MCF 10A (cell line): ENCODE measurements around the gene EGR2. TPM values are rescaled to one million over a fixed set of nuclear protein-coding genes. Genes with fewer than 3 reads are reported as not detected.
"Not testable (repeated sequence)": the region's sequence is repeated elsewhere in the genome, so short reads cannot be mapped to it uniquely, and the experiment has no call there.

ENCODE experiments used
- BruUV-seq: library from RNA; stranded (reverse); fragments of 400-500 nt; replicated peaks from 2 replicates; lab custom pipeline; 2021; lab: Mats Ljungman, UMichigan
- CTCF ChIA-PET: fragments of 300-600 bp; sonication (Branson Sonifier 250); formaldehyde crosslinking; extraction: SDS; loops from one replicate; lab custom pipeline; 2021; ENCODE audit warnings: antibody characterized with exemption, inconsistent platforms; lab: Yijun Ruan, JAX
- POLR2A ChIA-PET: fragments of 300-600, 350-650 bp; sonication (Branson Sonifier 250); formaldehyde crosslinking; extraction: SDS; loops from one replicate; lab custom pipeline; 2020; ENCODE audit warnings: antibody characterized with exemption, inconsistent platforms; lab: Yijun Ruan, JAX
- DNase-seq: peaks from one replicate; pipeline ENCODE4 v3.0.0-alpha.2; 2018; ENCODE audit not compliant: unreplicated experiment
- H3K27ac Mint-ChIP-seq: one replicate; pipeline ENCODE4 v1.8.0; 2022; ENCODE audit warnings: mild to moderate bottlenecking, low read depth, mixed read lengths; ENCODE audit not compliant: unreplicated experiment
- H3K27me3 Mint-ChIP-seq: one replicate; pipeline ENCODE4 v1.8.0; 2022; ENCODE audit warnings: mixed read lengths; ENCODE audit not compliant: insufficient read depth, unreplicated experiment
- H3K36me3 Mint-ChIP-seq: one replicate; pipeline ENCODE4 v1.8.0; 2022; ENCODE audit warnings: mild to moderate bottlenecking, moderate library complexity, mixed read lengths; ENCODE audit not compliant: insufficient read depth, unreplicated experiment
- H3K4me1 Mint-ChIP-seq: one replicate; pipeline ENCODE4 v1.8.0; 2022; ENCODE audit warnings: mixed read lengths; ENCODE audit not compliant: insufficient read depth, unreplicated experiment
- H3K4me3 Mint-ChIP-seq: one replicate; pipeline ENCODE4 v1.8.0; 2022; ENCODE audit warnings: mild to moderate bottlenecking, moderate library complexity, mixed read lengths; ENCODE audit not compliant: unreplicated experiment
- H3K9me3 Mint-ChIP-seq: one replicate; pipeline ENCODE4 v1.8.0; 2022; ENCODE audit warnings: mixed read lengths; ENCODE audit not compliant: unreplicated experiment
- CTCF ChIP-seq: fragments of 200-600 bp; IDR thresholded peaks from one replicate; pipeline ENCODE4 v1.8.0; 2022; ENCODE audit warnings: antibody characterized with exemption, mild to moderate bottlenecking; ENCODE audit not compliant: unreplicated experiment
- intact Hi-C: fragments of 100-400 bp; cut with micrococcal nuclease; formaldehyde crosslinking; loops from 2 replicates; pipeline ENCODE4 v1.14.1; 2022
- total RNA-seq: library from RNA; stranded (reverse); gene quantifications from 2 replicates; pipeline ENCODE4 v1.2.3, GENCODE V29; 2022

Gene EGR2
- total RNA-seq, 1 experiment from 2014 or later = 1.0 TPM

GRCh38 chr10:62788861-62789467 lies 27.2 kb downstream of the EGR2 start:
- H3K27me3 Mint-ChIP-seq = no peaks in the 10 kb centered on the region
- intact Hi-C loops = no loop called here
- no peak overlapping the region for H3K27ac Mint-ChIP-seq
- ChIA-PET POLR2A (no interaction called here), CTCF (interaction anchor here (0.7 kb wide), 2 partner anchors 171 to 666 kb away, joined by 3 to 5 read pairs; no protein-coding TSS in a partner anchor)
- peaks cover 7% of the 10 kb centered on the region for H3K4me1 Mint-ChIP-seq
- TF ChIP-seq CTCF = no peak
- H3K36me3 Mint-ChIP-seq = no peaks in the 10 kb centered on the region
- no TSS peak for BruUV-seq
- no peak overlapping the region for H3K4me3 Mint-ChIP-seq
- H3K9me3 Mint-ChIP-seq = peaks cover 17% of the 10 kb centered on the region
- no peak for DNase-seq

- H3K4me1 Mint-ChIP-seq, H3K4me3 Mint-ChIP-seq, H3K27ac Mint-ChIP-seq, H3K36me3 Mint-ChIP-seq, H3K27me3 Mint-ChIP-seq, POLR2A ChIA-PET, DNase-seq, BruUV-seq, intact Hi-C loops: not testable (repeated sequence)
- peaks cover 17% of the 10 kb centered on the region for H3K9me3 Mint-ChIP-seq
- CTCF ChIA-PET = interaction anchor here (0.8 kb wide), 1 partner anchor 18 kb away, joined by 3 read pairs; no protein-coding TSS in a partner anchor
Observed at GRCh38 chr10:62788285-62788684, 27.9 kb downstream of the EGR2 start.

GRCh38 chr10:62784537-62784936 lies 31.6 kb downstream of the EGR2 start:
- CTCF ChIA-PET, H3K4me1 Mint-ChIP-seq, BruUV-seq, H3K36me3 Mint-ChIP-seq, DNase-seq, H3K4me3 Mint-ChIP-seq, intact Hi-C loops, H3K27ac Mint-ChIP-seq: not testable (repeated sequence)
- Mint-ChIP-seq H3K9me3 (peaks cover 17% of the 10 kb centered on the region), H3K27me3 (peaks cover 10% of the 10 kb centered on the region)
- POLR2A ChIA-PET = interaction anchor here (1.2 kb wide), 1 partner anchor 20 kb away, joined by 3 read pairs; the partner anchor contains the start of gene ADO

- POLR2A ChIA-PET = interaction anchor here (0.6 kb wide), 2 partner anchors 98 to 773 kb away, joined by 3 to 4 read pairs; no protein-coding TSS in a partner anchor
- Mint-ChIP-seq H3K27ac (no peak overlapping the region), H3K4me1 (peaks cover 7% of the 10 kb centered on the region), H3K9me3 (peaks cover 6% of the 10 kb centered on the region), H3K27me3 (peaks cover 10% of the 10 kb centered on the region), H3K36me3 (no peaks in the 10 kb centered on the region), H3K4me3 (no peak overlapping the region)
- no peak for TF ChIP-seq CTCF
- no TSS peak for BruUV-seq
- CTCF ChIA-PET = interaction anchor here (0.8 to 2.3 kb wide), 2 partner anchors 9 to 23 kb away, joined by 3 to 7 read pairs; no protein-coding TSS in a partner anchor
- DNase-seq = peak; percentile 54
- intact Hi-C loops = no loop called here
Observed at GRCh38 chr10:62779487-62780248, 36.5 kb downstream of the EGR2 start.

GRCh38 chr10:62778125-62778524 lies 38.0 kb downstream of the EGR2 start:
- Mint-ChIP-seq H3K27ac (no peak overlapping the region), H3K27me3 (peaks cover 5% of the 10 kb centered on the region), H3K36me3 (no peaks in the 10 kb centered on the region), H3K4me1 (peaks cover 7% of the 10 kb centered on the region), H3K4me3 (no peak overlapping the region), H3K9me3 (no peaks in the 10 kb centered on the region)
- intact Hi-C loops = no loop called here
- DNase-seq = no peak
- POLR2A ChIA-PET = no interaction called here
- no TSS peak for BruUV-seq
- no peak for TF ChIP-seq CTCF
- CTCF ChIA-PET = no interaction called here
